HG03565 (cell line): ENCODE data around the gene CD9.
"Not testable (repeated sequence)": the region's sequence is repeated elsewhere in the genome, so short reads cannot be mapped to it uniquely, and the experiment has no call there.

Experiments used
- ATAC-seq: cut with Tn5 transposase; IDR thresholded peaks from one replicate; pipeline ENCODE4 v1.9.1; 2021; ENCODE audit warnings: mild to moderate bottlenecking, moderate library complexity; ENCODE audit not compliant: unreplicated experiment

The CD9 gene

GRCh38 chr12:6178981-6179761 lies 21.0 kb upstream of the CD9 start:
- ATAC-seq: no peak

DNA sequence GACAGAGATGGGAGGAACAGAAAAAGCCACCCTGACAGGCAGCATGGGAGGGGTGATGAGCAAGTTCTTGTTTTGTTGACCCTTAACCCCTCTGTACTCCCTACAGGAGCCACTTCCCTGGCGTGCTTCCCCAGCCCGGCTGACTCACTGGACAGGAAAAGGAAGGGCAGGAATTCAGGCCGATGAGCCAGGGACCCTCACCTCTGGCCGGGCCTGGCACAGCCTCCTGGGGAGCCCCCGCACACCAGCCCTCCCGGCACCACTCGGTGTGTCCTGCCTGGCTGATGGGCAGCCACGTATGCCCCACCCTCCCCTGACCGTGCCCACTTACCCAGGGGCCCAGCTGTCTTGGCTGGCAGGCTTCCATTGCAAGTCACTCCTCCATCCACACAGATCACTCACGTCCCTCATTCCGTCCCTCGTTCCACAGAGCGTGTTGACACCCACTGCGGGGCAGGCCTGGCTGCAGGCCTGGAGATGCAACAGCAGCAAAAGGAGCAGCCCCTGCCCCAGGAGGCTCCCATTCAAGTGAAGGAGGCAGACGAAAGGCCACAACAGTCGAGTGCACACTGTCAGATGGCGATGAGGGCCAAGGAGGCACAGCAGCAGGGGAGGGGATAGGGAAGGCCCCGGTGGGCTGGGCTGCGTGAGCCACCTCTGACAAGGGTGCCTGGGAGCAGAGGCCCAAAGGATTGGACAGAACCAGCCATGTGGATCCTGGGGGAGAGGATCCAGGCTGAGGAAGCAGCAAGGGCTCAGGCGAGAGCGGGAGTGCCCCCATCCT lies 19.7 kb upstream of the CD9 start:
- no peak for ATAC-seq

DNA sequence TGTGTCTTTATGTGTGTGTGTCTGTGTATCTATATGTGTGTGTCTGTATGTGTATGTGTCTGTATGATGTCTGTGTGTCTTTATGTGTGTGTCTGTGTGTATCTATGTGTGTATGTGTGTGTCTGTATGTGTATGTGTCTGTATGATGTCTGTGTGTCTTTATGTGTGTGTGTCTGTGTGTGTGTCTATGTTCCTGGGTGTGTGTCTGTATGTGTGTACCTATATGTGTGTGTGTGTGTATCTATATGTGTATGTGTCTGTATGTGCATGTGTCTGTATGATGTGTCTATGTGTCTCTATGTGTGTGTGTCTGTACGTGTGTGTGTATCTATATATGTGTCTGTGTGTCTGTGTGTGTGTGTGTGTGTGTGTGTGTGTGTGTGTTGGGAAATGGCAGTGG lies 19.0 kb upstream of the CD9 start:
- no peak for ATAC-seq

GRCh38 chr12:6181583-6182278 lies 18.5 kb upstream of the CD9 start:
- no peak for ATAC-seq

DNA sequence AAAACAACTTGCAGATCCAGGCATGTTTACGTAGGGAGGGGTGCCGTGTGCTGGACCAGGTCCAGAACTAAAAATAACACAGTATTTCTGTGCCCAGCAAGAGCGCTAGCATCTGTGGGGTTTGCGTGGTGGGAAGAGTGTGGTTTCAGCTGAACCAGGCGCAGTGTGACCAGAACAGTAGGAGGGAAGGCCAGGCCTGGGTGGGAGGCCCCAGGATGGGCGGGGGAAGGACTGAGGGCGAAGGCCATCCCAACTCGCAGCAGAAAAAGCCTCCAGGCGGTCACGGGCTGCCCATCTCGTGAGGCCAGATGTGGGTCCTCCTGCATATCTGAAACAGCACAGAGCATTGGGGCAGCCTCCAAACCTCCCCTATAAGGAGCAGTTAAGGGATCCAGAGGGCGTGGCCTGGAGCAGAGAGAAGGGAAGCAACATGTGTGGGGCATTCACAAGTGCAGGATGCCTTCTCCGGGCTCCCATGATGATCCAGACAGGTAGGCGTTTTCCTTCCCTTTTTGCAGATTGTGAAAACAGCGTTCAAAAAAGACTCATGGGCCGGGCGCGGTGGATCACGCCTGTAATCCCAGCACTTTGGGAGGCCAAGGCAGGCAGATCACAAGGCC lies 17.8 kb upstream of the CD9 start:
- ATAC-seq: no peak

DNA sequence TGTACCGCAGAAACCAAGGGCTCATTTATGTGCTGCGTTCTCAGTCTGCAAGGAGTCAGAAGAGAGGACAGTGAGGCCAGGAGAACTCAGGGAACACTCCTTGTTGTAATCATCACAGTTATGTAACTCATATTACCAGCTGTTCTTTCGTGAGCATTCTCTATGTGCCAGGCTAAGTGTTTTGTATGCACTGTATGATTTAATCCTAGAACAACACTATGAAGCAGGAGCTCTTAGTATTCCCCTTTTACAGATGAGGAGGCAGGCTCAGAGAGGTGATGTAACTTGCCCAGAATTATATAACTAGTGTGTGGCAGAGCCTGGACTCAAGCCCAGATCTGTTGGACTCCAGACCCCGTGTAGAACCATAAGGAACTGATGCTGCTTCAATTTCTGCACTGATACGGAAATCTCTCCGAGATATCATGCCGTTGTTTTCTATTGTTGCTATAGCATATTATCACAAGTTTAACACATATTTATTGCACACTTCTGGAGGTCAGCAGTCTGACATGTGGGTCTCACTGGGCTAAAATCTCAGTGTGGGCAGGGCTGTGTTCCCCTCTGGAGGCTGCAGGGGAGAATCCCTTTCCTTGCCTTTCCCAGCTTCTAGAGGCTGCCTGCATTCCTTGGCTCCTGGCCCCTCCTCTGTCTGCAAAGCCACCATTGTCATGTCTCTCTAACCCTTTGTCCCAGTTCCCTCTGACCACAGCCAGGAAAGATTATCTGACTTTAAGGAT lies 16.3 kb upstream of the CD9 start:
- ATAC-seq: no peak

DNA sequence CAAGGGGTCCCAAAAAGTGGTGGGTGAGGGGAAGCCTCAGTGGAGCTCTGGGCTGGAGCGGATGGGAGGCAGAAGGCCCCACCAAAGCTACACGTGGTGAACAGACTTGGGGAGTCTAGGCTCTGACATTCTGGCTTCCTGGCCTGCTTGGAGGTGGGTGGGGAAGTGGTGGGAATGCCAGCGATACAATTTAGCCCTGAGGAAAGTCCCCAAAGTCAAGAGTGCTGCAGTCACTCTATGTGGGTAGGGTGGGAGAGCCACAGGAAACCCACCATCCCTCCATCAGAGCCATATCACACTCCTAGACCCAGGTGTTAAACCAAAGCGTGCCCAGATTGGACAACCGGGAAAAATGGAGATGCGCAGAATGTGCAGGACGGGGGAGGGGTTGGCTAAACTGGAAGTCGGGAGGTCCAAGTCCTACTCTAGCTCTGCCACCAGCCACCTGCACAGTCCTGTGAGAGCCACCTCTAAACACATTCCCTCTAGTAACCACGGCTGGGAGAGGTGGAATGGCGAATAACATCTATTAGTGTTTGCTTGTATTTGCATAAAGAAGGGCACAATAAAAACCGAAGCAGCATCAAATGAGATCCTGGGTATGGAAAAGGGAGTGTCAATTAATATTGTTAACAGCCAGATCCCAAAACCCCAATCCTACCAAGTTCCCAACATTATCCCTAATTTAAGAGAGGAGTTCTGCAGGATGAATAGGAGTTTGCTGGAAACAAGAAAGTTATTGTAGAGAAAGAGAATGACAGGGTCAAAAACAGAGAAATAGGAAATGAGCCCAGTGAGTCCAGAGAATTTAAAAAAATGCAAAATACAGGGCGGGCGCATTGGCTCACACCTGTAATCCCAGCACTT lies 14.0 kb upstream of the CD9 start:
- ATAC-seq: no peak

DNA sequence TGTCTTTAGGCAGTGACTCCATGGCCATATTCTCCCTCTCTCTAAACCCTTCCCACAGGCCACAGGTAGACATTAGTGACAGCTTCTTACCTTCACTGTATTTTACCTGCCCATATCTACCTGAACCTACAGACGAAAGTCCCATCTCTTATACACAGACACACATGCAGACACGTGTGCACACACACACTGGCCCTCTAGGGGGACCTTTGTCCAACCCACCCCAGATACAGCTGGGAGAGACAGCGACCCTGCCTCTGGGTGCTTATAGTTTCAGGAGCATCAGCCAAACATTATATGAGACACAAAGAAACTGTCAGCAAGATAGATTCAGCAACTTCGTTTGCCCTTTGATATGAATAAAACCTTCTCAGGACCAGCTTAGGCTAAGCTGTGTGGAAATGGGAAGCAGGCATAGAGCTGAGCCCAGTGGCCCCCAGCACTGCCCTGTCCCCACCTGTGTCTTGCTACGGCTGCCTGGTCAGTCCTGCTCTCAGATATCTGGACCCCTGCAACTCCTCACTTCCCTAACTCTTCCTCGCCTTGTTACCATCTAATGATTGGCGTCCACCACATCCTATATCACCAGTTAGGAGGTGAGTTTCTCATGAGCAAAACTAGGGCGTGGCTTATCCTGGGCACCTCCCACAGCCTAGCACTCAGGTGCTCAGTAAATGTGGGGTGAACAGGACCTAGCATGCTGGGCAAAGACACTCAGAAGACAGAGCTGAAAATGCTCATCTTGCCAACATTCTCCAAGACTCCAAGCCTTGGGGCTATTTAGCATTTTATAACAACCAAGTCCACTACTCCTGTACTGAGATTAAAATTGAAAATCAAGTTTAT lies 12.0 kb upstream of the CD9 start:
- ATAC-seq: no peak

DNA sequence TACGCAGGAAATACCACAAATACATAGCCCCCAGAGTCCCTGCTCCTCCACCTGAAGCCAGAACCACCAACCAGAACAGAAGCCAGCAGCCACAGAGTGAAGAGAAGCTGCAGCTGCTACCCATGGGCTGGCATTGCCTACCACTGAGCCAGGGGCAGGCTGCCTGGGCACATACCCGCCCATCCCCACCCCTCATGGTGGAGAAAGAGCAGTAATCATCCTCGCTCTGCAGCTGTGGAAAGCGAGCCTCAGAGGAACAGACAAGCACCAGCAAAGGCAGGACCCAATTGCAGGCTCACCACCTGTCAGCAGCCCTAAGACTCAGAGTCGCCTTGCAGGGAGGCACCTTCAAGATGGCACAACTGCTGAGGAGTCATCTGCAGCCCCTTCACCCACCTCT lies 11.2 kb upstream of the CD9 start:
- no peak for ATAC-seq

- not testable (repeated sequence) for ATAC-seq
Observed at GRCh38 chr12:6189952-6190598, 10.1 kb upstream of the CD9 start.

GRCh38 chr12:6190767-6191530 lies 9.3 kb upstream of the CD9 start:
- ATAC-seq: not testable (repeated sequence)

DNA sequence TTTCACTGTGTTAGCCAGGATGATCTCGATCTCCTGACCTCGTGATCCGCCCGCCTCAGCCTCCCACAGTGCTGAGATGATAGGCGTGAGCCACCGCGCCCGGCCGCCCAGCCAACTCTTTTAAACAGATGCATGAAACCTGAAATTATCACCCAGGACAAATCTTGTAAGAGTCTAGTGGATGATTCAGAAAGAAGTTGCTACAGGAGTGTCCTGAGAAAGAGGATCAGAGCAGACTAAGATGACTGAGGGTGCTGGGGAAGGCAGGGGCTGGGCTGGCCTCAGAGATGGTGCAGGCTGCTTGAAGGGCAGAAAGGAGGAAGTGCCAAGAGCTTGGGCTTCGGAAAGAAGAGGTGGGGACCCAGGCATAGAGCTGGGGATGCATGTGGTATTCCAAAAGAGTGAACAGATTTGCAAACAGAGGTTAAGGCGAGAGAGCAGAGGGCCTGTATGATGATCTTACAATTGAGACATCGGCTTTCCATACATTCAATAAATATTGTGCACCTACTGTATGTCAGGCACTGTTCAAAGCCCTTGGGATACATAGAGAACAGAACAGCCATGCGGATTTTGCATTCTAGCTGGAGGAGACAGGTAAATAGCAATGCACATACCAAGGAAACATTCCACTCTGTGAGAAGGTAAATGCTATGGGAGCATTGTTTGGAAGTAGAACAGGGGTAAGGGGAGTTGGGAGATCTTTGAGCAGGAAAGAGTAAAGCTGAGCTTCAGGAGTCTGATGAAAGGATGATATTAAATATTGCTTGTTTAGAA lies 7.4 kb upstream of the CD9 start:
- no peak for ATAC-seq

DNA sequence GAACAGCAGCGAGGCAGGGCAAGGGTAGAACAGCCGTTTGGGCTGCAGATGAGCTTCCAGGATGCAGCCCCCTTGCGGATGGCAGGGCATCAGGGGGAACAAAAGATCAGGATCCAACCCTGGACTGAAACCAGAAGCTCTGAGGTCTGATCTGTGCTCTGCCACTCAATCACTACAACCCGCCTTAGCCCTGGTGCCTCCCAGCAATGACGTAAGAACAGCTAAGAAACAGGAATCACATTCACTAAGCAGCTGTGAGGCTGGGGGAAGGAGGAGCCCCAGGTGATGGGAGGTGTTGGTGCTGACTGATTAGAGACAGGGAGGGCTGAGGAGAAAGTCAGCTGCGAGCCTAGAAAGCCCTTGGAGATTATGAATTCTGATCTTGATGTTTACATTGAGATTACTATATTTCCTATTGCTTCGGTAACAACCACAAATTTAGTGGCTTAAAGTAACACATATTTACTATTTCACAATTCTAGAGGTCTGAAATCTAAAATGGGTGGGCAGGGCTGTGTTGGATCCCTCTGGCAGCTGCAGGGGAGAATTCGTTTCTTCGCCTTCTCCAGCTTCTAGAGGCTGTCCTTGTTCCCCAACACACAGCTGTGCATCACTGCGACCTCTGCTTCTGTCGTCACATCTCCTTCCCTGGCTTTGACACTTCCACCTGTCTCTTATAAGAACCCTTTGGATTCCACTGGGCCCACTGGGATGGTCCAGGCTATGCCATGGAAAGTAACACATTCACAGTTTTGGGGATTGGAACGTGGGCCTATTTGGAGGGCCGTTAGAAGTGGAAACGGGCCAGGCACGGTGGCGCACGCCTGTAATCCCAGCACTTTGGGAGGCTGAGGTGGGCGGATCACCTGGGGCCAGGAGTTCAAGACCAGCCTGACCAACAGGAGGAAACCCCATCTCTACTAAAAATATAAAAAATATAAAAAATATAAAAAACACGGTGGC lies 6.1 kb upstream of the CD9 start:
- ATAC-seq: no peak

GRCh38 chr12:6195665-6196535 lies 4.3 kb upstream of the CD9 start:
- ATAC-seq: no peak

- no peak for ATAC-seq
Observed at GRCh38 chr12:6198051-6198450, 2.1 kb upstream of the CD9 start.
